H9 (cell line): ENCODE data around the gene PAK5. TPM values are rescaled to one million over a fixed set of nuclear protein-coding genes. Genes with fewer than 3 reads are reported as not detected.

Experiments
- DNase-seq: peaks from one replicate; pipeline ENCODE4 v3.0.0-alpha.2; 2017
- H2AFZ ChIP-seq: one replicate; pipeline ENCODE4 v1.6.1; 2013; ENCODE audit warnings: mild to moderate bottlenecking, low read length, control low read depth, moderate library complexity
- H2AK5ac ChIP-seq: 2 replicates; pipeline ENCODE4 v1.6.1; 2013; ENCODE audit warnings: low read length, control low read depth, mixed read lengths; ENCODE audit not compliant: insufficient read length
- H2BK120ac ChIP-seq: one replicate; pipeline ENCODE4 v1.6.1; 2013; ENCODE audit warnings: low read depth, mild to moderate bottlenecking, low read length, control low read depth, inconsistent platforms; ENCODE audit not compliant: poor library complexity, severe bottlenecking
- H2BK12ac ChIP-seq: 2 replicates; pipeline ENCODE4 v1.6.1; 2013; ENCODE audit warnings: low read length, control low read depth, mixed read lengths, low read depth; ENCODE audit not compliant: insufficient read length
- H2BK15ac ChIP-seq: 2 replicates; pipeline ENCODE4 v1.6.1; 2013; ENCODE audit warnings: low read depth, low read length, control low read depth
- H2BK20ac ChIP-seq: one replicate; pipeline ENCODE4 v1.6.1; 2013; ENCODE audit warnings: low read depth, mild to moderate bottlenecking, low read length, control low read depth, inconsistent platforms; ENCODE audit not compliant: poor library complexity, severe bottlenecking
- H2BK5ac ChIP-seq: 2 replicates; pipeline ENCODE4 v1.6.1; 2013; ENCODE audit warnings: low read length, control low read depth, mixed read lengths; ENCODE audit not compliant: insufficient read length
- H3K14ac ChIP-seq: 2 replicates; pipeline ENCODE4 v1.6.1; 2013; ENCODE audit warnings: low read length, control low read depth; ENCODE audit not compliant: insufficient read depth
- H3K18ac ChIP-seq: 2 replicates; pipeline ENCODE4 v1.6.1; 2013; ENCODE audit warnings: low read depth, mild to moderate bottlenecking, mixed read lengths, low read length, control low read depth; ENCODE audit not compliant: insufficient read length
- H3K23ac ChIP-seq: 2 replicates; pipeline ENCODE4 v1.6.1; 2013; ENCODE audit warnings: low read length, control low read depth, mixed read lengths, low read depth; ENCODE audit not compliant: insufficient read length
- H3K23me2 ChIP-seq: 2 replicates; pipeline ENCODE4 v1.6.1; 2013; ENCODE audit warnings: low read depth, mild to moderate bottlenecking, mixed read lengths, low read length, control low read depth; ENCODE audit not compliant: insufficient read length, poor library complexity, severe bottlenecking
- H3K27ac ChIP-seq: 2 replicates; pipeline ENCODE4 v1.5.1; 2013; ENCODE audit warnings: low read length, control low read depth, mixed read lengths, low read depth; ENCODE audit not compliant: insufficient read length
- H3K27me3 ChIP-seq: 2 replicates; pipeline ENCODE4 v1.6.1; 2013; ENCODE audit warnings: low read length, control low read depth, inconsistent platforms; ENCODE audit not compliant: insufficient read depth
- H3K4ac ChIP-seq: 2 replicates; pipeline ENCODE4 v1.6.1; 2013; ENCODE audit warnings: low read depth, mild to moderate bottlenecking, control low read depth, inconsistent platforms, low read length, moderate library complexity
- H3K4me1 ChIP-seq: 2 replicates; pipeline ENCODE4 v1.6.1; 2013; ENCODE audit warnings: low read length, control low read depth, inconsistent platforms; ENCODE audit not compliant: insufficient read depth
- H3K4me2 ChIP-seq: 2 replicates; pipeline ENCODE4 v1.6.1; 2013; ENCODE audit warnings: low read length, control low read depth, mixed read lengths; ENCODE audit not compliant: insufficient read length, insufficient read depth
- H3K56ac ChIP-seq: 2 replicates; pipeline ENCODE4 v1.6.1; 2013; ENCODE audit warnings: low read depth, mild to moderate bottlenecking, mixed read lengths, low read length, control low read depth; ENCODE audit not compliant: insufficient read length
- H3K79me1 ChIP-seq: 2 replicates; pipeline ENCODE4 v1.6.1; 2013; ENCODE audit warnings: low read depth, mild to moderate bottlenecking, moderate library complexity, low read length, control low read depth, inconsistent platforms; ENCODE audit not compliant: insufficient read depth, poor library complexity, severe bottlenecking
- H3K79me2 ChIP-seq: 2 replicates; pipeline ENCODE4 v1.6.1; 2013; ENCODE audit warnings: low read length, control low read depth, inconsistent platforms; ENCODE audit not compliant: insufficient read depth
- H3K9ac ChIP-seq: 2 replicates; pipeline ENCODE4 v1.6.1; 2013; ENCODE audit warnings: low read length, control low read depth, mixed read lengths; ENCODE audit not compliant: insufficient read length; ENCODE audit errors: extremely low read depth
- H3K9me3 ChIP-seq: one replicate; pipeline ENCODE4 v1.6.1; 2013; ENCODE audit warnings: low read depth, low read length, inconsistent platforms; ENCODE audit not compliant: control insufficient read depth
- H3T11ph ChIP-seq: one replicate; pipeline ENCODE4 v1.6.1; 2013; ENCODE audit warnings: mild to moderate bottlenecking, low read length, control low read depth, inconsistent platforms
- H4K20me1 ChIP-seq: one replicate; pipeline ENCODE4 v1.6.1; 2013; ENCODE audit not compliant: control insufficient read depth, insufficient read length, insufficient read depth
- H4K5ac ChIP-seq: 2 replicates; pipeline ENCODE4 v1.6.1; 2013; ENCODE audit warnings: low read depth, mild to moderate bottlenecking, mixed read lengths, low read length, control low read depth; ENCODE audit not compliant: insufficient read length
- H4K8ac ChIP-seq: replicated peaks from 2 replicates; pipeline ENCODE4 v1.6.1; 2013; ENCODE audit warnings: low read length, control low read depth, mixed read lengths, low read depth; ENCODE audit not compliant: insufficient read length
- H4K91ac ChIP-seq: 2 replicates; pipeline ENCODE4 v1.6.1; 2013; ENCODE audit warnings: low read depth, mild to moderate bottlenecking, moderate library complexity, mixed read lengths, low read length, control low read depth; ENCODE audit not compliant: insufficient read length
- H3K27ac Mint-ChIP-seq, 3 experiments: 2 replicates in 2 of 3; 3 replicates in 1 of 3; pipeline ENCODE4 v1.8.0; 2020 to 2021; ENCODE audit warnings: mixed read lengths in 3 of 3, mild to moderate bottlenecking in 1 of 3, moderate library complexity in 1 of 3
- H3K27me3 Mint-ChIP-seq: 2 replicates; pipeline ENCODE4 v1.8.0; 2021; ENCODE audit warnings: low read depth, mild to moderate bottlenecking, moderate library complexity, mixed read lengths
- H3K36me3 Mint-ChIP-seq, 3 experiments: 2 replicates in 2 of 3; 3 replicates in 1 of 3; pipeline ENCODE4 v1.8.0; 2020 to 2021; ENCODE audit warnings: low read depth in 3 of 3, mixed read lengths in 3 of 3; ENCODE audit not compliant: insufficient read depth in 1 of 3
- H3K4me1 Mint-ChIP-seq, 2 experiments: 2 replicates each; pipeline ENCODE4 v1.8.0; 2020; ENCODE audit warnings: mixed read lengths in 2 of 2
- H3K4me3 Mint-ChIP-seq, 2 experiments: 2 replicates in 1 of 2; 3 replicates in 1 of 2; pipeline ENCODE4 v1.8.0; 2020 to 2021; ENCODE audit warnings: mild to moderate bottlenecking in 2 of 2, mixed read lengths in 2 of 2, moderate library complexity in 1 of 2
- H3K9me3 Mint-ChIP-seq, 2 experiments: 2 replicates in 1 of 2; 3 replicates in 1 of 2; pipeline ENCODE4 v1.8.0; 2020; ENCODE audit warnings: mild to moderate bottlenecking in 2 of 2, mixed read lengths in 2 of 2, moderate library complexity in 1 of 2
- CTCF ChIP-seq: fragments of 200-600 bp; sonication (generic); conservative IDR thresholded peaks from 3 replicates; pipeline ENCODE4 v1.8.0; 2021; ENCODE audit warnings: antibody characterized with exemption, mild to moderate bottlenecking
- WGBS: extraction: QIAGEN DNeasy Blood & Tissue Kit; methylation state at CpG from one replicate; pipeline ENCODE4 v1.1.7; 2013; ENCODE audit warnings: missing lambda C conversion rate, low lambda C conversion rate, mixed read lengths; ENCODE audit not compliant: insufficient read length; ENCODE audit errors: extremely low coverage; 5-methylcytosine and 5-hydroxymethylcytosine counted together
- total RNA-seq: library from RNA; stranded (reverse); gene quantifications from 2 replicates; pipeline ENCODE4 v1.2.1, GENCODE V29; 2021

PAK5 gene
- total RNA-seq, 1 experiment from 2014 or later: 0.20 TPM

GRCh38 chr20:9740486-9740885 lies 98.4 kb downstream of the PAK5 start:
- Histone ChIP-seq H3K56ac (no peak overlapping the region), H3K27me3 (no peaks in the 10 kb centered on the region), H2AFZ (no peak overlapping the region), H3K27ac (no peak overlapping the region), H3K9me3 (no peaks in the 10 kb centered on the region), H4K5ac (no peak overlapping the region), H3K79me1 (no peaks in the 10 kb centered on the region), H2BK120ac (no peak overlapping the region), H3K9ac (no peak overlapping the region), H2BK12ac (no peak overlapping the region), H2BK5ac (no peak overlapping the region), H3K79me2 (no peaks in the 10 kb centered on the region), H4K8ac (no peak overlapping the region), H4K20me1 (no peaks in the 10 kb centered on the region), H3T11ph (no peak overlapping the region), H3K18ac (no peak overlapping the region), H3K14ac (no peak overlapping the region), H2BK15ac (no peak overlapping the region), H3K23ac (no peak overlapping the region), H3K4me1 (no peaks in the 10 kb centered on the region), H2BK20ac (no peak overlapping the region), H3K4ac (no peak overlapping the region), H3K4me2 (no peak overlapping the region), H3K23me2 (no peaks in the 10 kb centered on the region), H4K91ac (no peak overlapping the region), H2AK5ac (no peak overlapping the region)
- Mint-ChIP-seq H3K9me3 (peaks cover 7 to 9% of the 10 kb centered on the region in 2 experiments; a peak in 4 of 5 replicates), H3K36me3 (no peaks in the 10 kb centered on the region), H3K27ac (no peak overlapping the region), H3K4me1 (no peaks in the 10 kb centered on the region), H3K4me3 (no peak overlapping the region), H3K27me3 (no peaks in the 10 kb centered on the region)
- DNase-seq: no peak
- no CpG with 5 or more reads among the region's 5 CpGs for WGBS
- TF ChIP-seq CTCF: no peak
